HG02610 (cell line): Measurements from ENCODE around the gene OR5AC2.

Experiments
- ATAC-seq: cut with Tn5 transposase; IDR thresholded peaks from one replicate; pipeline ENCODE4 v1.9.1; 2021; ENCODE audit warnings: mild to moderate bottlenecking, moderate library complexity; ENCODE audit not compliant: unreplicated experiment

Gene OR5AC2, protein sequence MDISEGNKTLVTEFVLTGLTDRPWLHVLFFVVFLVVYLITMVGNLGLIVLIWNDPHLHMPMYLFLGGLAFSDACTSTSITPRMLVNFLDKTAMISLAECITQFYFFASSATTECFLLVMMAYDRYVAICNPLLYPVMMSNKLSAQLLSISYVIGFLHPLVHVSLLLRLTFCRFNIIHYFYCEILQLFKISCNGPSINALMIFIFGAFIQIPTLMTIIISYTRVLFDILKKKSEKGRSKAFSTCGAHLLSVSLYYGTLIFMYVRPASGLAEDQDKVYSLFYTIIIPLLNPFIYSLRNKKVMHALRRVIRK

GRCh38 chr3:98086873-98087272 lies at the start of gene OR5AC2:
Gene OR5AC2 (plus strand): TSS chr3:98087173. CDS start chr3:98087173, 0 bp downstream.
- no peak for ATAC-seq

DNA sequence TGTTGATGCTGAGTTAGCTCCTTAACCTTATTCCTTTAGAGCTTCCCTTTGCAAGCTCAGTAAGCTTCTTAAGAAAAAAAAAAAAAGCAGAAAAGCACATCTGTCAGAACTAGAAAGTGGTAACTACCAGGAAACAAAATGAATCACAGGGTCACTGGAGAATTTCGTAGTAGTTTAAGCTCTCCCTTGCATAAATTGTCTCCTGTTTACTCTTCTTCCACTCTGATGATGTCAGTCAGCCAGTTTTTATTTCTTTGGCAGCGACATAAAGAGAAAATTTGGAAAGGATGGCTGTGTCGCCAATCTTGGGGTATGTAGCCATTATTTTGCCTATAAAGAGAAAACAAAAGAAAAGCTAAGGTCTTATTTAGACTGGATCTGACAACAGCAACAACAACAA lies 48.7 kb upstream of the OR5AC2 start:
- ATAC-seq: no peak

GRCh38 chr3:98038876-98039275 lies 48.1 kb upstream of the OR5AC2 start:
- ATAC-seq: no peak

DNA sequence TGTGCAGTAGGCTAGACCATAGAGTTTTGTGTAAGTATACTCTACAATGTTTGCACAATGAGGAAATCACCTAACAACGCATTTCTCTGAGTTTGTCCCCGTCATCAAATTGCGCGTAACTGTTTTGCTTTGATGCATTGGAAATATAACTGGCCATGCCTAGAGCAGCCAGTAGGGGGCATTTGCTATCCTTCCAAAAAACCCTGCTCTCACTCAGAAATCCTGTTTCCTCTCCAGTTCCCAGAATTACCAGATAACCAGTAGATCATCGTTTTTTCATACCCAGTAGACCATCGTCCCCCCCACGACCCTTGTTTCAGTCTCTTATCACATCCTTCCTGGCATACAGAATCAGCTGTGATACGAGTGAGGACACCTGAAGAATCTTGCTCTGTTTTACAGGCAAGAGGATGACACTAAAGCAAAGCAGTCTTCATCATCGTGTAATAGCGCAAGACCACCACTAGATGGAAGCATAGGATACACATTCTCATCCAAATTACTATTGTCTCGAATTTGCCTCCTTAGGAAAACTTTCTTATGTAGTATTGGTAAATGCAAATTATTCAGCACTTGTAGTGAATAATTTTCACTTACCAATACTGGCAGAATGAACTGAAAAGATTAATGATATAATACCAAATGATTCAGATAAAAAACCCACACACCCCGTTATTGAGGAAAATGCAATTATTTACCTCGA lies 47.5 kb upstream of the OR5AC2 start:
- peak; percentile 95 for ATAC-seq

GRCh38 chr3:98041350-98041749 lies 45.6 kb upstream of the OR5AC2 start:
- ATAC-seq: no peak

GRCh38 chr3:98048586-98048985 lies 38.4 kb upstream of the OR5AC2 start:
- ATAC-seq: no peak

- no peak for ATAC-seq
Measured at GRCh38 chr3:98049271-98049670, 37.7 kb upstream of the OR5AC2 start.

GRCh38 chr3:98056035-98056434 lies 30.9 kb upstream of the OR5AC2 start:
- no peak for ATAC-seq

DNA sequence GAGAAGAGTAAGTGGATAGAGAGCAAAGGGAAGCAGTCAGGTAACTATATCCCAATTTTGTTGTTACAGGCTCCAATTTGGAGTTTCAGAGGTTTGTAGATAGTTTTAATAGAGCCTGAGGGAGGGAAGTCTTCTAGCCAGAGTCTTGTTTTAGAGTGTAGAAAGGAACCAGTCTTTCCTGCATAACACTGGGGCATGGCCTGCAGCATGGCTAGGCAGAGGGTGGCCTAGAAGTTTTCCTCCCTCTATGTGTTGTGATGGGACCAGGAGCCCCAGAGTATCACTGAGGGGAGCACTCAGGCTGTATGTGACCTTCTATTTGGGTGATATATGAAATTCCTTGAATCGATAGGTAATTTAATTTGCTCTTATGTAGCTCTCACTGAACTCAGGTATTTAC lies 29.3 kb upstream of the OR5AC2 start:
- no peak for ATAC-seq

- no peak for ATAC-seq
Measured at GRCh38 chr3:98058244-98058960, 28.6 kb upstream of the OR5AC2 start.

DNA sequence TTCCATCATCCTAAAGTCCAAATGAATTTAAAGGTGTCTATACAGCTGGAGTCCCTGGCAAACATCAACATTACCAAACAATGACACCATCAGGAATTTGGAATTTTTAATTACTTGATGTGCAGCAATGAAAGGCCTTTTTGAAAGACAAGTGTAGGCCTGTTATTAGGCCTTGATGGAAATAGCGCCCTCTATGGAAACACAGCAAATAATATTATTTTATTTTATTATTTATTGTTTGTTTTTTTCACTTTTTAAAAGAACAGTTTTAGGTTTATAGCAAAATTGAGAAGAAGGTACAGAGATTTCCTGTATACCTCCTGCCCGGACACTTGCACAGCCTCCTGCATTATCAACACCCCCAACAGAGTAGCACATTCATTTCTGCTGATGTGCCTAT lies 18.1 kb upstream of the OR5AC2 start:
- ATAC-seq: no peak

DNA sequence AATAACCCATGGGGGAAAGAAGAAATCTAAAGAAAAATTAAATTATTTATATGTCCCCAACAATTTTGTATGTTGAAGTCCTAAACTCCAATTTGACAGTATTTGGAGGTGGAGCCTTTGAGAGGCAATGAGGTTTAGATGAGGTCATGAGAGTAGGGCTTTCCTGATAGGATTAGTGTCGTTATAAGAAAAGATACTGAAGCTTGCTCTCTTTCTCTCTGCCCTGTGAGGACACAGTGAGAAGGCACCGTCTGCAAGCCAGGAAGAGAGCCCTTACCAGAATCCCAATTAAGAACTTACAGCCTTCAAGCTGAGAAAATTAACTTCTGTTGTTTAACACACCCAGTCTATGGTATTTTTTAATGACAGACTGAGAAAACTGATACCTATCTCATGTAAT lies 16.1 kb upstream of the OR5AC2 start:
- no peak for ATAC-seq

GRCh38 chr3:98073486-98073885 lies 13.5 kb upstream of the OR5AC2 start:
- no peak for ATAC-seq

DNA sequence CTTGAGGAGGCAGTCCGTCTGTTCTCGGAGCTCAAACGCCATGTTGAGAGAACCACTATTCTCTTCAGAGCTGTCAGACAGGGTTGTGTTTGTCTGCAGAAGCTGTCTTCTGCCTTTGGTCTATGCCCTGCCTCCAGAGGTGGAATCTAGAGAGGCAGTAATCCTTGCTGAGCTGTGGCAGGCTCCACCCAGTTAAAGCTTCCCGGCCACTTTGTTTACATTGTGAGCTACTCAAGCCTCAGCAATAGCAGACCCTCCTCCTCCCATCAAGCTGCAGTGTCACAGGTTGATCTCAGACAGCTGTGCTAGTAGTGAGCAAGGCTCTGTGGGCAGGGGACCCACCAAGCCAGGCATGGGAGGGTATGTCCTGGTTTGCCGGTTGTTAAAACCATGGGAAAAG lies 8.9 kb downstream of the OR5AC2 start:
- ATAC-seq: no peak

DNA sequence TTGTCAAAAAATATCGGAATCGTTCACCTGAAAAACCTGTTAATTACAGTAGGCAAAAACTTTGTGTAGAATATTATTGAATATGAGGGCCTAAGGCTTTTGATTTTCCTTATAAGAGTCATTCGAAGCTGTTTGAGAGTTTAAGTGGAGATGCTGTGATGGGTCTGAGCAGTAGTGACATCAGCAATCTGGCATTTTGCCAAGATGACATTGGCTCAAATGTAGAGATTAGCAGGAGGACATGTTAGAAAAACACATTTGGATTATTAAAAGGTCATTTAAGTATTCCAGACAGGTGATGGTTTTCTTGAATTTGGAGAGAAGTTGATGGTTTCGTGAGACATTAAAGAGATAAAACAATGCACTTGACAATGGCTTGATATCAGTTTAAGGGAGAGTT lies 12.9 kb downstream of the OR5AC2 start:
- no peak for ATAC-seq

- ATAC-seq: no peak
Measured at GRCh38 chr3:98108162-98108561, 21.2 kb downstream of the OR5AC2 start.

DNA sequence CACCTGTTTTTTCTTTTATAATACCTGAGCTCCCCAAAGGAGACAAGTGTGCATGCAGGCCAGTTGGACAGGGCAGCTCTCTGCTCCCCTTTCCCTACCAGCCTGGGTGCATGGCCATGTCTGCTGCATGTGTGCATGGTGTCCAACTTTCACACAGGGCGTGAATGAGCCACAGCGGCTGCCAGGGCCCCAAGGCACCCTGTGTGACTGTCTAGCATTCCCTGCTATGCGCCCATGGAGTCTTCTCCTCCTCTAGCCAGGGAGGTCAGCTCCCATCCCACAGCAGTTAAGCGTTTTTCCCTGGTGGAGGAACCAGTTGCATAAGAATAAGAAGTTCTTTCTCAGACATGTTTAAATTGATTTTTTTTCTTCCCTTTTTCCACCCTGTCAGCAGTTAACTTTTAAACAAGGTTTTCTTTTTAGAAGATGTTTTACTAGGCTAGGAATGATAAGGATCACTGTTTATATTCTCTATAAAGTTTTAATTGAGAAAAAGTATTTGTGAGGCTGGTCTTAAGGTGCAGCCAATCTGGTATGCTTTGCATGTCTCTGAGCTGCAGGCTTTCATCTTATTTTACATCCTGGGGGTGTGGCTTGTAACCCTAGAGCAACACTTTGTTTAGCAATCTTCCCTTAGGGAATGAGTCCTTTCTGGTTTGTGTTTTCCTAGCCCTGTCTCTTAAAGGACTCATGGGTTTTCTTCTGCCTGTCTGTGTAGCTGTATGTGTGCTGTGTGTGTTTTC lies 23.0 kb downstream of the OR5AC2 start:
- no peak for ATAC-seq

DNA sequence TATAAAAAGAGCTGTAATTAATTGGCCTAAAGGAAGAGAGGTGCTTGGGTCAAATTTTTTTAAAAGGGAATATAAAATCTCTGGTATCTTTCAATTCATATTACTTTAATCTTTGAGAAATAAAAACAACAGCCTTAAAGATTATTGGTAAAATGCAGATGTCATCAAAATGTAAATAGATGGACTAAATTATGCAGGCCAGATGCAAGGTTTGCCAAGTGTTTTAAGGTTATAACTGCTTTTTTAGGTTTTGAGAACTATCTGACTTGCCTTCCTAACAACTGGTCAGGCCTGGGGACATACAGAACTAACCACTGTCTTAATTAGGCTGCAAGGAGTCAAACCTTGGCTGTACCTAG lies 23.6 kb downstream of the OR5AC2 start:
- ATAC-seq: no peak

DNA sequence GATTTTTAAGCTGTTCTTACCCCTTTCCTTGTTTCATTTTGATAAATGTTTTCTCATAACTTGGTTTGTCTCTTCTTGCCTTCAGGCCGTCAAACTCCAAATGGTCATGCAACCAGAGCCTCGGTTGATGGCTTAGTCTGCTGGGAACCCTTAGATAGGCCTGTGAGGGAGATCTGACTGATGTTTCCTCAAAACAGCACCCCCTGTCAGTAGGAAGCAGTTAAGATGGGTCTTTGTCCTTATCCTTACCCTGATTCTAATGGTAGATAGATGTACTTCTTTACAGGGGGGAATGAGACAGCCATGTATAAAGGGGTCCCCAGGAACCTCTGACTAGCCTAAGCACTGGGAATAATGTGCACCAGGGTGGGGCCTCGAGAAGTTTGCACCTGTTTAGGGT lies 27.3 kb downstream of the OR5AC2 start:
- ATAC-seq: no peak

DNA sequence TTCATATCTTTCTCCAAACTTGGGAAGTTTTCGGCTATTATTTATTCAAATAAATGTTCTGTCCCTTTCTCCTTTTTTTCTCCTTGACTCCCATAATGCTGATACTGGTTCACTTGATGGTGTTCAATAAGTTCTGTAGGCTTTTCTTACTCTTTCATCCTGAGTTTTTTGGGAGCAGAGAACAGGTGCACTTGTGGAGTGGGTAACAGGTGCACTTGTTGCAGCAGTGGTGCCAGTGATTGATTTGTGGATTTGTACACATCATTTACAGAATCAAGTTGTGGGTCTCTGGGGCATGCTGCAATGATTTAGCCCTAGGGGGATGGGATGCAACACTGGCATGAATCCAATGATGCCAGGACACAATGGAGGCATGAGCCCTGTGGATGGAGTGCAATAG lies 28.7 kb downstream of the OR5AC2 start:
- no peak for ATAC-seq

GRCh38 chr3:98130421-98130820 lies 43.4 kb downstream of the OR5AC2 start, which contains the start of gene OR5H1:
Gene OR5H1 (plus strand): TSS chr3:98130721. CDS start chr3:98132698, 1,977 bp downstream.
- no peak for ATAC-seq
